HG03039 (cell line): ENCODE measurements around the gene GALT.

Experiments
- ATAC-seq: cut with Tn5 transposase; IDR thresholded peaks from one replicate; pipeline ENCODE4 v1.9.1; 2021; ENCODE audit warnings: mild to moderate bottlenecking, moderate library complexity; ENCODE audit not compliant: unreplicated experiment

Gene GALT

GRCh38 chr9:34651876-34652601, 5.6 kb downstream of the GALT start, which contains the start of gene IL11RA:
Gene IL11RA (plus strand): TSS chr9:34652185. CDS start chr9:34655218, 3,033 bp downstream.
- ATAC-seq, result no peak

GRCh38 chr9:34652602-34653000, 6.1 kb downstream of the GALT start:
- no peak for ATAC-seq

GRCh38 chr9:34653151-34654072, 6.9 kb downstream of the GALT start:
- no peak for ATAC-seq

- ATAC-seq, result no peak
Observed at GRCh38 chr9:34654323-34655051, 8.0 kb downstream of the GALT start.

GRCh38 chr9:34655394-34655793, 8.9 kb downstream of the GALT start:
- no peak for ATAC-seq

- ATAC-seq, result no peak
Observed at GRCh38 chr9:34656992-34657391, 10.5 kb downstream of the GALT start.

GRCh38 chr9:34658461-34658860, 12.0 kb downstream of the GALT start:
- ATAC-seq, result no peak

GRCh38 chr9:34659592-34660253, 13.2 kb downstream of the GALT start:
- ATAC-seq, result no peak

GRCh38 chr9:34662526-34663302, 16.2 kb downstream of the GALT start, which contains the start of gene CCL27:
Gene CCL27 (minus strand): TSS chr9:34662657. CDS start chr9:34662633, 24 bp downstream.
- ATAC-seq, result no peak

- ATAC-seq, result no peak
Observed at GRCh38 chr9:34663303-34663605, 16.8 kb downstream of the GALT start.

- ATAC-seq, result peak; percentile 33
Observed at GRCh38 chr9:34664281-34665066, 18.0 kb downstream of the GALT start.

- no peak for ATAC-seq
Observed at GRCh38 chr9:34665067-34665380, 18.5 kb downstream of the GALT start.

GRCh38 chr9:34665381-34666250, 19.1 kb downstream of the GALT start:
- ATAC-seq, result peak; percentile 58

GRCh38 chr9:34669809-34670562, 23.5 kb downstream of the GALT start:
- ATAC-seq, result no peak

- ATAC-seq, result no peak
Observed at GRCh38 chr9:34671307-34671706, 24.8 kb downstream of the GALT start.

GRCh38 chr9:34674440-34674839, 28.0 kb downstream of the GALT start:
- no peak for ATAC-seq

GRCh38 chr9:34675048-34675714, 28.7 kb downstream of the GALT start:
- ATAC-seq, result no peak
